Adrenal gland (tissue), 5 donors: ENCODE data around the gene VAMP1.

Source experiments
- CTCF ChIP-seq, 6 experiments: fragments of 450-650 bp in 4 of 6; fragments of 200-600 bp in 2 of 6; sonication (generic) in 1 of 6; IDR thresholded peaks; 1 replicate in 5 of 6; 2 replicates in 1 of 6; pipeline versions ENCODE4 v1.5.1 to v1.8.0; 2016 to 2021; ENCODE audit warnings: antibody characterized with exemption in 6 of 6, mild to moderate bottlenecking in 2 of 6, moderate library complexity in 1 of 6
- POLR2A ChIP-seq, 2 donors: fragments of 450-650 bp; IDR thresholded peaks; one replicate each; pipeline ENCODE4 v1.6.1; 2017; ENCODE audit warnings: antibody characterized with exemption in 2 of 2, mild to moderate bottlenecking in 2 of 2, moderate library complexity in 1 of 2
- donor health status: DM: no; HTN: no; CAD: no.

GRCh38 chr12:6469092-6469491, 1.4 kb downstream of the VAMP1 start:
- TF ChIP-seq CTCF (IDR thresholded peaks at IDR 0.05) (no peak), POLR2A (IDR thresholded peaks at IDR 0.05) (no peak)
